HepG2 (cell line): ENCODE measurements around the gene CCT7. TPM values are rescaled to one million over a fixed set of nuclear protein-coding genes. Genes with fewer than 3 reads are reported as not detected.
A peak's percentile ranks its signal among the peaks of the same experiment; 100 is the strongest.

ENCODE experiments used
- GTF2F1 ChIP-seq: fragments of 150-350 bp; IDR thresholded peaks from 2 replicates; pipeline ENCODE4 v1.6.1; 2014; ENCODE audit warnings: low read length
- NFATC3 ChIP-seq: sonication (generic); formaldehyde crosslinking; IDR thresholded peaks from 2 replicates; pipeline ENCODE4 v1.5.1; 2020; ENCODE audit warnings: mild to moderate bottlenecking, missing genetic modification reagents
- NFE2L1 ChIP-seq: sonication (generic); formaldehyde crosslinking; IDR thresholded peaks from 2 replicates; pipeline ENCODE4 v1.4.0; 2020; ENCODE audit warnings: missing genetic modification reagents, mild to moderate bottlenecking, borderline replicate concordance
- POLR2AphosphoS2 ChIP-seq: IDR thresholded peaks from 2 replicates; pipeline ENCODE4 v1.6.1; 2011; ENCODE audit warnings: low read depth, low read length, improper control_type of control experiment
- REST ChIP-seq, 2 experiments: IDR thresholded peaks; 2 replicates each; pipeline ENCODE4 v1.6.1; 2011 to 2012; ENCODE audit warnings: low read length in 2 of 2, borderline replicate concordance in 1 of 2, low read depth in 1 of 2, mild to moderate bottlenecking in 1 of 2, moderate library complexity in 1 of 2
- SMC3 ChIP-seq: IDR thresholded peaks from 2 replicates; pipeline ENCODE4 v1.6.1; 2011; ENCODE audit warnings: low read length, improper control_type of control experiment
- ZBTB10 ChIP-seq: sonication (generic); formaldehyde crosslinking; IDR thresholded peaks from 2 replicates; pipeline ENCODE4 v1.4.0; 2020; ENCODE audit warnings: missing genetic modification reagents, borderline replicate concordance
- ZBTB40 ChIP-seq, 2 experiments: fragments of 450-650 bp in 1 of 2; sonication (generic) in 1 of 2; formaldehyde crosslinking in 1 of 2; IDR thresholded peaks; 2 replicates each; pipeline versions ENCODE4 v1.6.1 to v1.8.0; 2016 to 2022; ENCODE audit warnings: antibody characterized with exemption in 1 of 2, mild to moderate bottlenecking in 1 of 2, missing genetic modification reagents in 1 of 2
- ZNF644 ChIP-seq: IDR thresholded peaks from 2 replicates; pipeline ENCODE4 v1.6.1; 2016; ENCODE audit warnings: low read depth
- ZNF781 ChIP-seq: sonication (generic); formaldehyde crosslinking; IDR thresholded peaks from 2 replicates; pipeline ENCODE4 v1.5.1; 2020; ENCODE audit warnings: borderline replicate concordance, mild to moderate bottlenecking, missing genetic modification reagents; ENCODE audit errors: not compliant biosample characterization
- polyA plus RNA-seq, 8 experiments: library from polyadenylated mRNA; depleted of rRNA in 3 of 8; stranded (reverse) in 7 of 8; unstranded in 1 of 8; fragments of >200 nt; fragmentation: Illumina TruSeq in 4 of 8; extraction: Trizol in 4 of 8; gene quantifications; 2 replicates each; pipeline versions ENCODE4 v1.2.1 to v1.2.3, GENCODE V29; 2011 to 2016; ENCODE audit warnings: low read depth in 4 of 8, missing spikeins in 1 of 8, mixed read lengths in 1 of 8; ENCODE audit not compliant: insufficient read depth in 1 of 8
- total RNA-seq, 5 experiments: library from RNA; depleted of rRNA; stranded (reverse); fragments of >200 nt; fragmentation: Illumina TruSeq; extraction: Trizol; gene quantifications; 2 replicates each; pipeline ENCODE4 v1.2.3, GENCODE V29; 2016; ENCODE audit warnings: low read depth in 1 of 5

Gene CCT7
- total and polyA plus RNA-seq, 2 of the 13 experiments (the other 11 are each of a cell fraction or from before 2014, with no cell fraction given), result 347 to 517 TPM

- TF ChIP-seq POLR2AphosphoS2 (no peak), ZBTB40 (IDR thresholded peaks at IDR 0.05) (no peak), ZBTB40 (CRISPR knock-in tag; IDR thresholded peaks at IDR 0.05) (no peak), REST (IDR thresholded peaks at IDR 0.05; ENCODE audit: borderline replicate concordance in 1 of 2, low read depth in 1 of 2, low read length in 2 of 2) (no peak), NFATC3 (CRISPR knock-in tag) (no peak), ZBTB10 (CRISPR knock-in tag) (no peak), SMC3 (no peak), NFE2L1 (peak; percentile 42; the same call in 1 of the 2 replicates), GTF2F1 (no peak), ZNF644 (no peak), ZNF781 (no peak)
Measured at GRCh38 chr2:73283545-73284295, 49.6 kb downstream of the CCT7 start (continued).
